Measurements from ENCODE around the gene AGBL3.

AGBL3 gene

DNA sequence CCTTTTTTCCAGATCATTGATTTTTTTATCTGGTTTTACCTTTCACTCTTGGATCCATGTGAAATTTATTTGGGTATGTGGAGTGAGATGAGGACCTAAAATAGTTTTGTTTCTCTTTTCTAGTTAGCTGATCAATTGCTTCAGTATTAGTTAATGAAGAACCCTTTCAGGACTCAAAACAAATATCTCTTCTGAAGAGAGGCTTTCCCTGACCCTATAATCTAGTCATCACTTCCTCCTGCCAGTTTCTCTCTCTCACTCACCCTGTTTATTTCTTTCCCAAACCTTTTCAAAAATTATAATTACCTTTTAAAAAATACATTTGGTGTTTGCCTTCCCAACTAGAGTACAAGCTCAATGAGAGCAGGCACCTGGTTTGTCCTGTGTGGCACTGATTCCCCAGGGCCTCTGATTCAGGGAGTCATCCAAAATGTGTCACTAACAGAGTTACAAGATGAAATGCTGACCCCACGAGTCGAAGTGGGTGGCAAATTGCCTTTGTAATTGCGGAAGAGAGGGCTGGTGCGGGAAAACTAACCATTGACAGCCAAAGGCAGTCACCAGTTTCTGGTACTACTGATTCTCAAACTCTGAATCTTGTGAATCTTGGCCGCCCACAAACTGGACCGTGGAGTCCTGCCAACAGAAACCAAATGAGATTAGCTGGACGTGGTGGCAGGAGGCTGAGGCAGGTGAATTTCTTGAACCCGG lies 163.9 kb downstream of the AGBL3 start:
- DNase-seq, result peak; percentile 87

DNA sequence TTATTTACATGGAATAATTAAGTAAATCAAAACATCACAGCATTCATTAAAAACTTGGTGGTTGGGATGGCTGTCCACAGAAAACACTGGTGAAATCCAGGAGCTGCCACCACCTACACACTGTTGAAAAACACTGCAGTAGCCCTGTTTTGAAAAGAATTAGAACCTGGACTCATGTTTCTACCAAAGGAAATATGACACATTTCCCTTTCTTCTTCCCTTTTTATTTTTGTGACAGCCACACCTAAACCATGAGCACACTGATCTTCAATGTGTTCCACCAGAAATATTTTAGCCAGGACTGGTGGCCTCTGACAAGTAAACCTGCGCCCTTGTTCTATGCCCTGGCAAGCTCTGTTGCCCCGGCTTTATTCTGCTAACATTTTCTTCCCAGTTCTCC lies 164.8 kb downstream of the AGBL3 start:
- DNase-seq, result peak; percentile 78

DNA sequence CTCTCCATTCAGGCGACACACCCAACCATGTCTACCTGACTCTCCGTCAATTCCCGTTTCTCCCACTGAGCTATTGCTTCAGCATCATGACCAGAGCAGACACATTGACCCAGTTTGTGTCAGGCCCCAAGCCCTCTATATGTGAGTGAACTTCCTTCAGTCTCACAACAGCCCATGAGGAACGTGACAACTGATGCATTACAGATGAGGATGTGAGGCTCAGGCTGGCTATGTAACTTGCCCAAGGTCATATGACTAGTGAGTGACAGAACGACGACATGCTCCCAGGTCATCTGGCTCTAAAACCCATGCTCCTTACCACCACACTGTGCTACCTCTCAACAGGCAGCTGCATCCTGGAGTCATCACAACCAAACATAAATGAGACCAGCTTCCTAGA lies 165.2 kb downstream of the AGBL3 start:
- DNase-seq, result peak; percentile 95

DNA sequence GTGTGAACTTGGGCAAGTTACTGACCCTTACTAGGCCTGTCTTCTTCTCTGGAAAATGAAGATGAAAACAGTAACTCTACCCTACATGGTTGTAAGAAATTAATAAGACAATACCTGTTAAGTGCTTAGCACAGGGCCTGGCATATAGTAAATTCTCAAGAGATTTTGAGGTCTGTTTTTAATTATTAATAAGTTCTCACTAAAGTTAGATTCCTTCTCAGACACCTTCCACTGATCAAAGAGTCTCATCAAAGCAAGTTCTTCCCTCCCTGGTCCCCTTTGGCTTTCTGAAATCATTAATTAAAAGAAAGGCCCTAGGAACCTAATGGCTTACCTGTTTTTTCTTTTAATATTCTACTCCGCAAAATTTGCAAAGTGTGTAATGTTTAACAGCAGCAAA lies 166.1 kb downstream of the AGBL3 start:
- no peak for DNase-seq

DNA sequence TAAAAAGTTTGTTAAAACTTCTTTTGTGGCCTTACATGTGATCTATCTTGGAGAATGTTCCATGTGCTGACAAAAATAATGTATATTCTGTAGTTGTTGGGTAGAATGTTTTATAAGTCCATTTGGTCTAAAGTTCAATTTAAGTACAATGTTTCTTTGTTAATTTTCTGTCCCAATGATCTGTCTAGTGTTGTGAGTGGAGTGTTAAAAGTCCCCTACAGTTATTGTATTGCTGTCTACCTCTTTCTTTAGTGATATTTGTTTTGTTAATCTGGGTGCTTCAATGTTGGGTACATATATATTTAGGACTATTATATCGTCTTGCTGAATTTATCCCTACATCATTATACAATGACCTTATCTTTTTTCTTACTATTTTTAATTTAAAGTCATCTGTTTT lies 168.4 kb downstream of the AGBL3 start:
- no peak for DNase-seq

DNA sequence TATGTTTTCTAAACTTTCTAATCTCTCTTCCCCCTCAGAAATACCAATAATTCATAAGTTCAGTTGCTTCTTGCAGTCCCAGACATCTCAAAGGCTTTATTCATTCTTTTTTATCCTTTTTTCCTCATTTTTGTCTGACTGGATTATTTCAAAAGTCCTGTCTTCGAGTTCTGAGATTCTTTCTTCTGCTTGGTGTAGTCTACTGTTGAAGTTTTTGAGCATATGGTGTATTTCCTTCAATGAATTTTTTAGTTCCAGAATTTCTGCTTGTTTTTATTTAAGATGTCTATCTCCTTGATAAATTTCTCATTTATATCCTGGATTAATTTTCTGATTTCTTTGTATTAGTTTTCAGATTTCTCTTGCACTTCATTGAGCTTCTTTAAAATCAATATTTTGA lies 170.0 kb downstream of the AGBL3 start:
- no peak for DNase-seq

DNA sequence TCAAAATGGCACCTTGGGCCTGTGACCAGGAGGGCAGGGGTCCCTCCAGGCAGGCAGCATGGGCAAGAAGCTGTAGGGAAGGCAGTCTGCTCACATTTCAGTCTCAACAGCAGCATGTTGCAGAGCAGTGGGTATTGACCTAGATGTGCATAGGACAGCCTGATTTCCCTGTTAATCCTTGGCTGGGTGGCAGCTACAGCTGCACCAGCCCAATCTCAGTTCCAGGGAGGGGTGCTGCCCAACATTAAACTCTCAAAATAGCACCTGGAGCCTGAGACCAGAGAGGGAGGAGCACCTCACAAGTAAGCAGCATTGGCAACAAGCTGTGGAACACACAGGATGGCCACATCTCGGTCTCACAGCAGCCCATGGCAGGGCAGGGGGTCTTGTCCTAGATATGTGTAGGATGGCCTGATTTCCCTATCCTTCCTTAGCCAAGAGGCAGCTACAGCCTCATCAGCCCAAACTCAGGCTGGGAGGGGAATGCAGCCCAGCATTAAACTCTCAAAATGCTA lies 171.9 kb downstream of the AGBL3 start:
- DNase-seq, result no peak

DNA sequence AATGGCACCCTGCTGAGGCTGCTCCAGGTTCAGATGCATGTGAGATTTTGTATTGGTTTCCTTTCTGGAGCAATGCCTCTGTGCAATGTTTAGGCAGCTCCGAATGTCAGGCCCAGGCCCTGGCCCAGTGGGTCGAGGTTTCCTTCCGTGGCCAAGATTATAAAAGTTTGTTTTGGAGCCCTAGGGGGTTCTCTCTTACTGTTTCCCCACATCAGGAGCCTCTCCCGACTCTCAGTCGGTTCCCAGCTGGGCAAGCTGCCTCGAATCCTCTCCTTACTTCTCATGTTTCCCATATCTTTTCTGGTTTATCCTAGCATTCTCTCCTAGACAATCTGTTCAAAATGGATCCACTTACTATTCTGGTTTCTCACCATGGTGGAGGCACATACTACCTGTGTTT lies 172.6 kb downstream of the AGBL3 start:
- DNase-seq, result no peak

DNA sequence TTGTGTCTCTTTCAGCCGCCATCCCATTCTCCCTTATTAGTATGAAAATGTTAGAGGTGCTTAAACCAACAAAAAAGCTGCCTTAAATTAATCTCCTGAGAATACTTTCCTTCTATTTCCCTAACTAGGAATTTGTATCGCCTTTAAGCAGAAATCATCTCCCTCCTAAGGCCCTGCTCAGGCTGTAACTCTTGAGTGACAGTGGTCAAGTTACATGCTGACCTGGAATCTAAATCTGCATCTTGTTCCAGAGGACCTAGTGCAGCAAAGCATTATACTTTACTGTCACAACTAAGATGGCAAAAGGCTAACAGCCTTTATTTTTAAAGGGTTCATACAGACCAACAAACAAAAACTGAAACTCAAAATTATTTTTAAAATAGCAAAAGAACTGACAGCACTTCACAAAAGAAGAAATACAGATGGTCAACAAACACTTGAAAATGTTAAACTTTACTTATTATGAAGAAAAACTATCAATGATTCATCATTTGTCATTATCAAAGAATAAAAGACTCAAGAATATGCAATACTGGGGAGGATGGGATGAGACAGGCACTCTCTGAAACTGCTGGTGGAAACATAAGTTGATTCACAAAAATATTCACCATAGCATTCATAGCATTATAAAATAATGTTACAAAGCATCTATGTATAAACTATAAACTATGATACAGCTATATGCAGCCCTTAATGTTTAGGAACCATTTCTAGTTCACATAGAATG lies 173.2 kb downstream of the AGBL3 start:
- DNase-seq, result peak; percentile 32

DNA sequence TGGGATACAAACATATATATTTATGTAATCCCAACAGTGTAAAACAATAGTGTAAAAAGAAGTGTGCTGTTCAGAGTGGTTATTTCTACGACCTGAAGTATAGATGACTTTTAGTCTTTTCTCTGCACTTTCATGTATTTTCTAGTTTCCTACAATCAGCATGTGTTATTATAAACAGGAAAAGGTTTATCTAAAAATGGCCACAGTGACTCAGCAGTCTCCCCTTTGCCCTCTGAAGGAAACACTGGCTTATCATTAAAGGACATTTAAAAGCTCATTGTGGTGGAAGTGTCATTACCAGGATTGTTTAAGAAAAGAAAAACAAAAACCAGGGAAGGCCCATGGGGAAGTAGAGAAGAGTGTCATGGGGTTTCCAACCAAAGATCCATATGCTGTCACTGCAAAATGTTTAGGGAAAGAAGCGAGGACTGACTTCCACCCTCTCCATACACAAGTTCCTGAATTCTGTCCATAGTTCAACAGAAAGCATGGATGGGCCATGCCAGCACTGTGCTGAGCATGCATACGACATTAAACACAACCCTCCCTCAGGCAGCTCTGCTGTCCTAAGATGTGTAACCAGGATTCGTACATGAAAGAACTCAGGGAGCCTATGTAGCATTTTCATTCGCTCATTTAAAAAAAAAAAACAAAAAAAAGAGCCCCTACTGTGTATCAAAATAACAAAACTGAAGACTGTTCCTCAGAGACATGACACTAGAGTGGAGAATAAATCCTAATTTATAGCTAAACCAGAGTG lies 174.0 kb downstream of the AGBL3 start:
- DNase-seq, result peak; percentile 69

DNA sequence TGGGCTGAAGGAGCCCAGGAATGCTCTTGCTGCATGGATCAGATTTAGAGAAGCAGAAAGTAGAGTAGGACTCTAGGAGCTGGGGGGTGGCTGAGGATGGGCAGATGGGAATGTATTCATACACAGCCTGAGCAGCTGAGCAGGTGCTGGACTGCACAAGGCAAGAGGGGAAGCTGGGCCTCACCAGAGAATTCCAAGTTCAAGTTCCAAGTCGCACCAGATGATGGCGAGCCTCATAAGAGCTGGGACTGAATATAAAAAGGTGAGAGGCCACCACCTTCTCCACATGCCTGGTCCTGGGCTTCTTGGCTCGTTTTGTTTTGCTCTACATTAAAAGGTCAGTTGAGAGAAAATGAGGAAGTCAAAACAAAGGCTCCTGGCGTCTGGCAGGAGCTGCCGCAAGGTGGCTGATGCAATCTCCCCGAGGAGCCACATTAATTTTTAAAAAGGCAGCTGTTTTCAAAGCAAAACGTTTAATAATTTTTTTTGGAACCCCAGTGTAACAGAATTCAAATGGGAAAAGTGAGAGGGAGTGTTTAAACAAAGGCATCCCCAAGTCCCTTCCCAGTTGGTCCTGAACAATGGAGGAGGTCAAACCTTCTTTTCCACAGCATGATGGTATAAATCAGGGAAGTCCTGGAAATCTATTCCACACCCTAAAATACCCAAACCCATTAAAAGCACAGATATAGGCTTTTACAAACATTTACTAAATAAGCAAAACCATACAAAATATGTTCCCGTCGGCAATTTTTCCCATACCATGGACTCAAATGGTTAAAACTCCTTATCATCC lies 174.7 kb downstream of the AGBL3 start:
- peak; percentile 59 for DNase-seq

DNA sequence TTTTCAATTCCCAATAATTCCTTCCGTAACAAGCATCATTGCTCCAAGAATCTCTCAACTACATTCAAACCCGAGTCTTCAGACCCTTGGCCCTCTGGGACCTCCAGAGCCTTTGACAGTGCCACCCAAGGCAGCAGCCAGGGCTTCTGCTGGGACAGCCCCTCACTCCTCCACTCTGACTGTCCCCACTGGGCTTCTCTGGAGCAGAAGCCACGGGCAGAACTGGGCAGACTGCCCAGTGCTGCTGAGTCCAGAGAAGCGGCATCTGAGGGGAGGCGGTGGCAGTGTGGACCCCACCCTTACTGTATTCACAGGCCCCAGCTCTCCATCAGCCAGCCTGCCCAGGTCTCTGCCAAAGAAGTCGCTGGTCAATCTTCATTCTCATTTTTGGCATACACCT lies 175.4 kb downstream of the AGBL3 start:
- no peak for DNase-seq

DNA sequence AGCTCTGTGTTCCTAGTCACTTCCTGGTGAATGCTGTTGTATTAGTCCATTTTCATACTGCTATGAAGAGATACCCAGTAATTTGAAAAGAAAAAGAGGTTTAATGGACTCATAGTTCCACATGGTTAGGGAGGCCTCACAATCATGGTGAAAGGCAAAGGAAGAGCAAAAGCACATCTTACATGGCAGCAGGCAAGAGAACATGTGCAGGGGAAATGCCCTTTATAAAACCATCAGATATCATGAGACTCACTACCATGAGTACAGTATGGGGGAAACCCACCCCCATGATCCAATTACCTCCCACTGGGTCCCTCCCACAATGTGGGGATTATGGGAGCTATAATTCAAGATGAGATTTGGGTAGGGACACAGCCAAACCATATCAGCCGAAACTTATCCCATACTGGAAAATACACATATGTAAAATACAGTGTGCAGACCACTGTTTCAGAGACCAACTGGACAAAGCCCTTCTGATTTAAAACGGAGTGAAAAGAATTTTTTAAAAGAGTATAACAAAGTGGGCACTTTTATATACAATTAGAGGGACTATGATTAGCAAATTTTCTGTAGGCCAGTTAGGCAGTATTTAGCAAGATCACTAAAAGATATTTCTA lies 176.2 kb downstream of the AGBL3 start:
- no peak for DNase-seq

DNA sequence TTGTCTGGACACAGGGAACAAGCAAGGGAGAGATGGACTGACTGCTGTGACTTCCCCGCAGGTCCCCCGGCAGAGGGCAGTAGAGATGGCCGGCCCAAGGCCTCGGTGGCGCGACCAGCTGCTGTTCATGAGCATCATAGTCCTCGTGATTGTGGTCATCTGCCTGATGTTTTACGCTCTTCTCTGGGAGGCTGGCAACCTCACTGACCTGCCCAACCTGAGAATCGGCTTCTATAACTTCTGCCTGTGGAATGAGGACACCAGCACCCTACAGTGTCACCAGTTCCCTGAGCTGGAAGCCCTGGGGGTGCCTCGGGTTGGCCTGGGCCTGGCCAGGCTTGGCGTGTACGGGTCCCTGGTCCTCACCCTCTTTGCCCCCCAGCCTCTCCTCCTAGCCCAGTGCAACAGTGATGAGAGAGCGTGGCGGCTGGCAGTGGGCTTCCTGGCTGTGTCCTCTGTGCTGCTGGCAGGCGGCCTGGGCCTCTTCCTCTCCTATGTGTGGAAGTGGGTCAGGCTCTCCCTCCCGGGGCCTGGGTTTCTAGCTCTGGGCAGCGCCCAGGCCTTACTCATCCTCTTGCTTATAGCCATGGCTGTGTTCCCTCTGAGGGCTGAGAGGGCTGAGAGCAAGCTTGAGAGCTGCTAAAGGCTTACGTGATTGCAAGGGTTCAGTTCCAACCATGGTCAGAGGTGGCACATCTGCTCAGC lies 178.2 kb downstream of the AGBL3 start:
- DNase-seq, result no peak

DNA sequence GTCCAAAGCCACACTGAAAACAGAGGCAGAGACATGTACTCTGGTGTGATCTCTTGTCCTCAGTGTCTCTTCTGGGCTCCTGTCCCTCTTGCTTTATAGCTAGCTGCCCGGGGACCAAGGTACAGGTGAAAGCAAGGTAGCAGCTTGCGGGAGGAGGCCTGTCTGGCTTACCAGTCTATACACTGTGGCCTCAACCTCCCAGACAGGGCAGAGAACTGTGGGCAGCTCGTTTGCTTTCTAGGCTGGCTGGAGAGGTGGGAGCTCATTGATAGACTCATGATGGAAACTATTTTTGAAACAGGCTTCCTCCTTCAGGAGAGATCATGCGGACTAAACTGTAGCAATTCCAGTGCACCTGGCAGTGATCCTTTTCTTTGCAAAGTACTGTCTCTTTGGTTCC lies 179.6 kb downstream of the AGBL3 start:
- DNase-seq, result no peak

DNA sequence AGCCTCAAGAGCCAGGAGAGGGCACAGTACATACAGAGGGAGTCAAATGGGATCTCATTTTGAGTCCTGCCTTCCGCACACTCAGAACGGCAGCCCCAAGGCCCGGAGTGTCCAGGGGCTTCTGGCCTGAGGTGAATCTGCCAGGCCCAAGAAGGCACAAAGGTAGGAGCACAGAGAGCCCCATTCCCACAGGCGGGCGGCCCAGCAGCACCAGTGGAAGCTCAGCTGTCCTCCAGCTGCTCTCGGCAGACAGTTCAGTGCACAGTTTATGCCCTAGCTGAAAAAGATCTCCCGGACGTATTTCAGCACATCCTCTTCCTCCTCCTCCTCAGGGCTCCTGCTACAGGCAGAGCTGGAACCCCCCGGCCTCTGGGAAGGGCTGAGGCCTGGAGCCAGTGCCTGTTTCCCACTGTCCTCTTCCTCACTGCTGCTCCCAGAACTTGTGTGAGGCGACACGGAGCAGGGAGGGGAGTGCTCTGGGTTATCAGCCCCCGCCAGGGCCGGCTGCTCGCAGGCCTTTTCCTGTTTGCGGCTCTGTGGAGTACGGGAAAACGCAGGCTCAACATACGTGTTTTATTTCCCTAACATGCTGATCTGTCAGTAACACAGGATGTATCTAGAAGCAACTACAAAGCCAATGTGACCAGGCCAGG lies 180.2 kb downstream of the AGBL3 start:
- DNase-seq, result no peak

DNA sequence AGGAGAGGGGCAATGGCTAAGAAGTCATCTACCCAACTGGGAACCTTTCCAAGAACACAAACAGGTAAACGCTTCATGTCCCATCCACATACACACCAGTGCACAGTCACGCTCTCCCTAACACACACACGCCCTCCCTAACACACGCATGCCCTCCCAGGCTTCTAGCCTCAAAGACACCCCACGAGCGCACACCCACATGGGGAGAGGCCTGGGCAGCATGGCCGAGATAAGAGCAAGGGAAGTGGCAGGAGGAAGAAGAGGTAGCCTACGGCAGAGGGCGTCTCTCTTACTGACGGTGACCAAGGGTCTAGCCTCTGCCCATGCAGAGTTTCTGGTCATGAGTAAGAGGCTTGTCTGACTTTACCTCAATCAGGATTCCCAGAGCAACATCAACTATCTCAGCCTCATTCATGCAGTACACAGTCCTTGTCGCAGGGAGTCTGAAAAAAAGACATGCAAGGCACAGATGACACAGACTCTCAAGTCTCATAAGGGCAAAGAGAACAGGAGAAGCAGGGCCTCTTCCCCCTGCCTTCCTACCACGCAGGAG lies 181.1 kb downstream of the AGBL3 start:
- no peak for DNase-seq

DNA sequence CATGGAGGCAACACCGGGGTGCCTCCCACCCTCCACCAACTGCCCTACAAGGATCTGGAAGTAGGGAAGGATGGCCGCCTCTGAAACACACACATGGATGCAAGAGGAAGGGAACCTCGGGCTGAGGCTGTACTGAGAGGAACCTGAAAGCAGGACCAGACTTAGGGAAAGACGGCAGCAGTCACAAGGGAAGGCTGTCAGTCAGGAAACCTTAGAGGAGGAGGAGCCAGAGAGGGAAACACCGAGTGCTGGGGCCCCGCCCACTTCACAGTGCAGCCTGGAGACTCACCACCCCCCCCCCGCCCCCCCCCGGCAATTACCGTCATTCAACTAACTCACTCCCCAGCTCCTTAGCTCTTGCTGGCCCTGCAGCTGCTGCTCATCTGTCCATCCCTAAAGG lies 181.7 kb downstream of the AGBL3 start:
- peak; percentile 86 for DNase-seq

DNA sequence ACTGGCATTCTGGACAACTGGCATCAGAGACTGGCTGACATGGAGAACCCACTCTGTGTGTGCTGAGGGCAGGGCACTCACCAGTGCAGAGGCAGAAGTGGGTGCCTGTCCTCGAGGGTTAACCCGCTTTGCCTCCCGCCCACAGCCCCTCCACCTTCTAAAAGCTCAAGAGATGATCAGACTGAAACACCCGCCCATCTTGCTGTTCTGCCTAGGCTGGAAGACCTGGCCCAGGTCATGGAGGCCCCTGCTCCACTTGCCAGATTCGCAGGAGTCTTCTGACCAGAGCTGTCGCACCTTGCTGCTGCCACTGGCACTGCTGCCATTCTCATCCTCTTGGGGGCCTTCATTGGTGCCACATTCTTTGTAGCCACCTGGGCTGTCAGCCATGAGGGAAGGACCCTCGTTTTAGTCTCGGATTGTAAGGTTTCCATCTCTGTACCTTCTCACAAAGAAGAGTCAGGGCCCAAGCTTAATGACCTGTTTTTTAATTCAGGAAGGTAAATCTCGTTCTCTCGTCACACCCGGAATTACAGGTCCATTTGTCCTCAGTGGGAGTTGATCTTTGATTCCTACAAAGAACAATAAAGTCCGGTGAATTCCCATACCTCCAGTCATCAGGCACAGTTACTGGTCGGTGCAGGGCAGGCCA lies 182.3 kb downstream of the AGBL3 start:
- DNase-seq, result no peak

All from inflammatory macrophage treated with lipopolysaccharide for 4 hours (primary cell).